ENCODE data around the gene DLG2. TPM values are rescaled to one million over a fixed set of nuclear protein-coding genes. Genes with fewer than 3 reads are reported as not detected.

Gene DLG2
- total RNA-seq, 1 experiment from 2014 or later = 2.3 TPM

DNA sequence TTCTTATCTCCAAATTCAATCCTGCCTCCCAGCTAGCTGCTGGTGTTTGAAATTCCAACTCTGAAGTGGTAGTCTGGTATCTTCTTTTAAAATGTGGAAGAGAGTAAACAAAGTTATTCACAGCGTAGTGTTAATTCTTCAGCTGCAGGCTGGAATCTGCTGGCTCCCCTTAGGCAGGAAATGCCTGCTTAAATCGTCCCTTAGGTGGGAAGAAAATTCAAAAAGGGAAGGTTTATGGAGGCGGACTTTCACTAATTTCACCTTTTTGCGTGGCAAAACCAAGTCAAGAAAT lies 1901.9 kb downstream of the DLG2 start:
- DNase-seq (ENCODE audit: low read depth) = no peak

DNA sequence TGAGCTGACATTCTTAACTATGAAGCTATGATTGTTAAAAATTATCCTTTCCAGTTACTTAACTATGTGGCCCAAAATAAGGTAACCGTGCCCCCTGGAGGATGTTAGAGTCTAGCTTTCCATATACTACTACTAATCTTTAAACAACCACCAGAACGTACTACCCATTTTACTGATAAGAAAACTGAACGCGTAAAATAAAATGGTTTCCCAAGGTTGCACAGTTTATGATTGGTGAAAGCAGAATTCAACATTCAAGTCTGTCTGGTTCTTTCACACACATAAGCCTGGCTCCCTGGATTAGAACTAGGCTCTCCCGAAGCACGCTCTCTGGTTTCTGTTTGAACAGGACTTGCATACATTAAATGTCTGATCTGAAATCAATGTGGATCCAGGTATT lies 1903.1 kb downstream of the DLG2 start:
- peak; percentile 53 for DNase-seq (ENCODE audit: low read depth)

DNA sequence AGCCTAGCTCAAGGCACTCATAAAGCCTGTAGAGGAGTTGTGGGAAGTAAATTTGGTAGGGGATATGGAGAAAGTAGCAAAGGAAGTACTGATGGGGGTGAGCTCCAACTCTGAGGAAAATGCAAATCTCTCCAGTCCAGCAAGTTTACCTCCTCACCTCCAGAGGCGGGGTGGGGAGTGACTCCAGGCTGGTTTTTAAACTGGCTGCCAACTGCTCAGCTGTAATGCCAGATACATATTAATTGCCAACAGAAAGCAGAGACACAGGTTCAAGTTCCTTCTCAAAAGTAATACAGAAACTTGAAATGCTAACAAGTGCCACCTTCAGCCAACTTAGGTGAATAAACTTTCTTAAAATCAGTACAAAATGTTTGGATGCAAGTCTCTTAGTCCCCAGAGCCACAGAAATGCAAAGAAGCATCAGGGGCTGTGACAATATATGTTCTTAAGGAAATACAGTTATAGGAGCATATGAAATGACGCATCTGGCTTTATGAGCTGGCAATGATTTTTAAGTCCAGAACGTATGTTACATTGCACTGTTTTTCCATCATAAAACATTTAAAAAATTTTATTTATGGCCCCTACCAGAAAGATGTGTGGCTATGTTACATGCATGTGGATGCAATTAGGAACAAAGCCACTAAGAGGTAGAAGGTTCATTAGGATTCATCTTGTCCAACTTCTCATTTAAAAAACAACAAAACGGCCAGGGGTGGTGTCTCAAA lies 1904.6 kb downstream of the DLG2 start:
- DNase-seq (ENCODE audit: low read depth) = no peak

DNA sequence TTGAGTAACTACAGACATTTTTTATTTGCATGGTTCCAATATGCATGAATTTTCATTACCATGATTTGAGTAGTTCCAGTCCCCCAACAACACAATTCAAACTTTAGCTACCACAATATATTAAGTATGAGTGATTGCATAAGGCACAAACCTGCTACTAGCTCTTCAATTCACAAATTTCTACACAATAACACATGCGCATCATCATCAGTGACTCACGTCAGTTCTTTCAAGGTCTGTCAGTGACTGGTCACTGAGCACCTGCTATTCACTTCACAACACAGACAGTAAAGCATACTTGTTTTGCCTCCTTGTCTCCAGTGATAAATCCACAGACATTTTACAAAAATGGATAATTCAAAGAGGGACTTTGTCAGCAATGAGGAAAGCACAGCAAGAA lies 1905.9 kb downstream of the DLG2 start:
- DNase-seq (ENCODE audit: low read depth) = no peak

DNA sequence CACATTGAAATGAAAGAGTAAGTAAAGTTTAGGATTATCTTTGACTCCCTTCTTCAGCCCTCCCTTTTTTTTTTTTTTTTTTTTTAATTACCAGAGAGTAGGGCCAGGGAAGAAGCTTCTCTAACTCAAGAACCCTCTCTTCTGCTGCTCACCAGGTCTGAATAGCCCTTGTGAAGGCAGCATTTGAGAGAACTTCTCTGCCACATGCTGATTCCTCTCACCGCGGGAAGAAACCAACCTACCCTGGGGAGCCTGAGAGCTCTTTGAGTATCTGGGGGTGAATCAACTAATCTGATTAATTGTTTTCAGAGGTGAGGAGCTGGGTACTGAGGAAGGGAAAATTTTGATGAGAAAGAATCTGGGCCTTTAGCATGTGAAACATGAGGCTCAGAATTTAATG lies 1906.5 kb downstream of the DLG2 start:
- DNase-seq (ENCODE audit: low read depth) = no peak

DNA sequence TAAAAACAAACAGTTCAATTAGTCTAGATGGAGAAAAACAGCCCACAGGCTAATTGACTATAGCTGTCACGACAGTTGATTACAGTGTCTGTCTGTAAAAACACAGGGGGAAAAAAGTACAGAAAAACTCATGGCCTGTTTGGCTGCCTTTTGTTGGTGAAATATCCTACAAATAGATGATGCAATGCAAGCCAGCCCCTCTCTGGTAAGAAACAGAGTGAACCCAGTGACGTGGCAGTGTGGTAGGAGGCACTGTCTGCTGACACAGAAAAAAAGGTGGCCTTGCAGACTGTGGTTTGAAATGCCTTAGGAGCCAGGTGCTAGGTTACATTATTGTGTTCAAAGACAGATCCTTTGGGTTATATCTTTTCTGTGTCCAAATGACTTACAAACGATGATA lies 1909.6 kb downstream of the DLG2 start:
- peak; percentile 26 for DNase-seq (ENCODE audit: low read depth)

DNA sequence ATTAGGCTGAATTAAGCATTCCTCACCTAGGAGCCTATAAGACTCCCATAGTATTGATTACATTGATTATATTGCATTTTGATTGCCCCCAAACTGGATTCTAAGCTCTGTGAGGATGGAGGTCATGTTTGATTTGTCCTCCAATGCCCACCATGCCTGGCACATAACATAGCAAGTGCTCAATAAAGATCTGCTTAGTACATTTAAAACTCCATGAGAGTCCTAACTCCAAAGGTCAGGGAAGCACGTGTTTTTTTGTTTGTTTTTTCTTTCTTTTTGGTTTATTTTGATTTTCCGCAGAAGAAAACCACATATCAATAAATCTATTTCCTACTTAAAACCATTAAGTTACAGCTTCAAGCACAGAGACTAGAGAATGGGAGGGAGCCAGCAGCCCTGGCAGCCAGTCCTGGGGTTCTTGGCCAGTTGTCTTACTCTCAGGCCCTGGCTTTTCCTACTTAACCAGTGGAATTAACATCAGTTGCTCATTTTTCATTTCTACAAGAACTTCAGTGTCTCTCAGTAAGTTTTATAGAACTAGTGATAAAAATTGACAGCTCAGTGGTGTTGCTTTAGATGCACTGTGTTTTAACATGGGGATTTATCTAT lies 1911.1 kb downstream of the DLG2 start:
- DNase-seq (ENCODE audit: low read depth) = no peak

DNA sequence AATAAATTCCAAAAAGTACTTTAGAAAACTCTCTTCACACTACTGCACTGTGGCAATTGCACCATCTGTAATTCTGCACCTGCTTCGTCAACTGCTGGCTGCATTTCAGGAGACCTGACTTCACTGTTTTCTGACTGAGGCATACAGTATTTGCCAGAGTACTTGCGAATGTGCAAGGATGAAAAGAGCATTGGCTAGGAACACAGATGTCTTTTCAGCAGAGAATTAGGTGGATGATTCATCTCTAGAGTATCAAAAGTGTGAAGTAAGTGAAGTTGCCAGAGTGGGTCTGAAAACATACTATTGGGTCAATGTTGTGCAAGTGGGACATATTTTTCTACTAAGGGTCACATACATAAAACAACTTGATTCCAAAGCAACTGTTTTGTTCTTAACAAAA lies 1913.4 kb downstream of the DLG2 start:
- no peak for DNase-seq (ENCODE audit: low read depth)

DNA sequence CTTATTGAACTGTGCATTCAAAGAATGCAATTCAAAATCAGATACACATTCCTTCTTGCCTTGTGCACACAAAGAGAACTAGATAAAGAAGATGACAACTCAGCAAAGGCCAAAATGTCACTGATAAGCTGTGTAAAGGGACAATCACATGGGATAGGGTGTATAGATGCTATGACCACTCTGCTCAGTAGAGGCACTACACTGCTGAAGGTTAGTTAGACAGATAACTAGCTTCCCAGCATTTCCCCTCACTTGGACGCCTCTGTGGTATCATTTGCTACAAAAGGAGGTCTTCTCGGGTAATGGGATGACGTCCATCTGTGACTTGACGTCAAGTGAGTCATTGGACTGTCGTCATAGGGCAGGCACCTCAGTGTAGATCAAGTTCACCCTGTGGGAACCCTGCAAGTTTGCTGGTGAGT lies 1916.0 kb downstream of the DLG2 start:
- DNase-seq (ENCODE audit: low read depth) = no peak

DNA sequence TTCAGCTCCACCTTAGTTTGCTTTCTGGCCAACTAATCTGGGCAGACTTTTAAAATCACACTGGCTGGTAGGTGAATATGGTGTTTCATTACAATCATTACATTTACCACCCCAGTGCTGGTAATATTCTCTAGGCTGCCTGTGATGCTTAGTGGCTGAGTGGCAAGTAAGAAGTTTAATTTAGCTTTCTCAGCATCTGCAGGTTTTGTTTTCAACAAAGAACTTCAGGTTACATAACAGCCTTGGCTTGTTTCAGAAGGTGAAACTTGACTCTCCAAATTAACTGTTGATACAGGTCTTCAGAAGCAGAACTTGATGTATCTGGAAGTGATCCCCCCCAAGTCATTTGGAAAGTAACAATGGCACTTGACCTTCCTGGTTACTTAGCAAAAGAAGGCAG lies 1917.7 kb downstream of the DLG2 start:
- DNase-seq (ENCODE audit: low read depth) = no peak

DNA sequence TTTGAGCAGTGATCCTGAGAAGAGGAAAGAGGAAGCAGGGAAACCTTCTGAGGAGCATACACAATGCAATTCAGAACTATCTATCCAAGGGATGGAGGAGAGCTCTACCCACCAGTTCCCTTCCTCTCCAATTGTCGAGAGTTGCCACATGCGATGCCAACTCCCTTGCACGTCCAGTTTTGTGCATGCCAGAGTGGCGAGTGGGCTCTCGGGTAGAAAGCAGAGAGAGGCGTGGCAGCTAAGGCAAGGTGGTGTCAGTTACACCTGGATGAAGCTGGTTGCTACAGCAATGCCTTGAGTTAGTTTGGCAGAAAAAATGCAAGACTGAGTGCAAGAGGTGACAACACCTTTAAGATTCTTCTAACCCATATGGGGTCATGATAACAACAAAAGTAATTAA lies 1920.6 kb downstream of the DLG2 start:
- DNase-seq (ENCODE audit: low read depth) = no peak

DNA sequence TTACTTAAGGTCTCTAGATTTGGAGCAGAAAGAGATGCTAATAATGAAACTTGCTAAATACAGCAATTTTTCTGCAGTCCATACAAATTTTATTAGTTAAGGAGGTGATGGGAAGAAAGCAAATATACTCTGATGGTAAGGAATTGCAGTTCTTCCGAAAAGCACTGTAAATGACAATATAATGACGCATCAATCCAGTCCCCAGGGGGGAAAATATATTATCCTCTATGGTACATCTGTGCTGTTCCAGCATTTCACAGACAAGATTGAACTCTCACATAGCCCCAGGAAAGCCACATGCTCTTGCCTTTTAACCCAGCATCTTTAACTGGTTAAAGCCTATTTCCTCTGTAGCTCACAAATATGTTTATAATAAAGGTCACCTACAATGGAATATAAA lies 1924.3 kb downstream of the DLG2 start:
- no peak for DNase-seq (ENCODE audit: low read depth)

DNA sequence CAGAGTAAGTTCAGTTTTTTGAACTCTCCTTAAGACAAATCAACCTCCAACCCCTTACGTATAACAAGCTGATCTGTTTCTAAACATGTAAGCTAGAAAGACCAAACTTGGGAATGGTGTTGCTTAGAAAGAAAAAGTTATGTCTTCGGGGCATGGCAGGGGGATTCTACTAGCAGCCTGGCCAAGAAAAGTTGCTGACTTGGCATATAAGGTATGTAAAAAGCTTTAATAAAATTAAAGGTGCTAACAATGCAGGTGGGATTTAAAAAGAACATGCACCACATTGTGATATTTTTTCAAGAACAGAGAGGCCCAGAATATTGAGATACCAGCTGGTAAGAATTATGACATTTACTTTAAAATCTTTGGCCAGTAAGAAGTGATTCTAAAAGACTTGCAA lies 1929.6 kb downstream of the DLG2 start:
- no peak for DNase-seq (ENCODE audit: low read depth)

DNA sequence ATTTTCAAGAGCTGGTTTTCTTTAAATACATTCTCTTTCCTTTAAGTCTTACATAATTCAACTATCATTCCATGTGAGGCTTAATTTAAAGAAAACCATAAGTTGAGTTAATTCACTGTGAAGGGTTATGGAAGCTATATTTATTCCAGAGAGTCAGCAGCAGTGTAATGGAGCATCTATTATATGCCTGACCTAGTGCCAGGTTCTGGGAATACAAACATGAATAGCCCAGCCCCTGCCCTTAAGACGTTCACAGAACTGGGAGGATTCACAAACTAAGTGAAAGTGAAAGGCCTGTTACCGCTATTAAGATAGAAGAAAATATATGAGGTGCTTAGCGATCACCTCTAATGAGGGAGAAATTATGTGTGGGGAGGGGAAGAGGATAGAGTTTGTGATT lies 1932.1 kb downstream of the DLG2 start:
- DNase-seq (ENCODE audit: low read depth) = no peak

DNA sequence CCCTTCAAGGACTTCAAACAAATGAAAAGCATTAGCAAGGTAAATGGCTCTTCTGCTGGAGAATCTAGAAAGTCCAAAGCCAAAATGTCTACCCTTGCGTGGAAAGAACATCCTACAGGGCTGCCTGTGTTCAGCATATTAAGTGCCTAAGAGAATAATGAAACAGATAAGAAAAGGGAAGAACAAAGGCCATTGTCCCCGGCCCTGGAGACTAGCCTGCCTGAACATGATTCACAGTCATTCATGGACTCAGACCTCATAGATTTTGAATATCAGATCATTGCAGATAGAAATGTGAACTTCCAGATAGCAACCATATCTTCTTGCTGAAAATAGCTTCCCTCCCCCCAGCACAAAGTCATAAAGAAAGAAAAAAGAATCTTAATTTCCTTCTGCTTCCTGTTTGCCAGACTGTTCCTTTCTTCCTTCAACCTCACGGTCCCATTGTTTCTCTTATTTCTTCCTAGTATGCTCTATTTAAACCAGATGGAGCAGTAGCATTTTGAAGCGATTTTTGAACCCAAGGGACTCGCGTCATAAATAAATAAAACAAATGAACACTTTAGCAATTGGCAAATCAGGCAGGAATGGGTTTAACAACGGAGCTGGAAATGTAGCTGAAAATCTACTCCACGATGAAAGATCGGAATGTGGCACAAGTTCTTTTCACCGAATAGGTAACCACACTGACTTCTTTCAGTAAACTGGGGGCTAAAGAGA lies 1932.8 kb downstream of the DLG2 start:
- DNase-seq (ENCODE audit: low read depth) = no peak

DNA sequence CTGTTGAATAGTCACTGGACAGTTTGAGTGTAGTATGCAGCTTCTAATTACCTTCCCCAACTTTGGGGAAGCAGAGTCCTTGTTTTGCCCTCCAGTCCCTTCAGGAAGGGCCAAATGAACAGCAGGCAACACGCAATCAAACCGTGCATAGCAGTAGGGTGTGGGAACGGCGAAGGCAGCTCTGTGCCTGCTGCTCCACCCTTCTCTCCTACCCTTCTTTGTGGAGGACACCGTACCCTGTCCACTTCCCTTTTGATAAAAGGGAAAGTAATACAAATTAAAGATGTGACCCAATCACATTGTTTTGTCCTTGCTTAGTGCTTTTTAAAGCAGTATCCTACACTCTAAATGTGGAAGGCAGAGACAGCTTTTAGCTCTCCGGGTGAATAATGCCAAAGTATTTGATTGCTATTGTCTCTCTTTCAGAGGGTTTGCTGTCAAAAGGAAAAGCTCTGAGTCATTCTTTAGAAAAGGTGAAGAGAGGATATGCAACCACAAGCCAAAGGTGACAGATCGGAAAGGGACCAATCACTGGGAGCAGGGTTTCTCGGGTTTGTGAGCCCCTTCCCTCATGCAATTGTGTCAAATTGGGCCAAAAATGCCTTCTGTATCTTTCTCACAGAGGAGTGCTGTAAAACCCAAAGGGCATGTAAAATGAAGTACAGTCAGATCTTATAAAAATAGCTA lies 1933.7 kb downstream of the DLG2 start:
- DNase-seq (ENCODE audit: low read depth) = no peak

DNA sequence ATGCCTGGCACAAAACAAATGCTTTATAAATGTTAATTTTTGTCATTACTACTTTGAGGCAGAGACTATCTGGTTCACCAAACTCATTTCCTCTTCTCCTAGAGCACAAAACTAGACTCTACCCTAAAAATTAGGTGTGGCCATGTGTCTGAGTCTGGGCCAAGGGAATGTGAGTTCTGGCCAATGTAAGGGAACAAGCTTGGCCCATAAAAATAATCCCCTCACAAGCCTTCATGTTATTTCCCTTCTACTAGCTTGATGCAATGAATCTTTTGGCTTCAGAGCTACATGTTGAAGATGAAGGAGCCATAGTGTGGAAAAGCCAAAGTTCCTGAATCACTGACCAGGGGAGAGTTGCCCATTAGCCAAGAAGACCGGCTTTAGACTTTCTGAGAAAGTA lies 1934.5 kb downstream of the DLG2 start:
- no peak for DNase-seq (ENCODE audit: low read depth)

DNA sequence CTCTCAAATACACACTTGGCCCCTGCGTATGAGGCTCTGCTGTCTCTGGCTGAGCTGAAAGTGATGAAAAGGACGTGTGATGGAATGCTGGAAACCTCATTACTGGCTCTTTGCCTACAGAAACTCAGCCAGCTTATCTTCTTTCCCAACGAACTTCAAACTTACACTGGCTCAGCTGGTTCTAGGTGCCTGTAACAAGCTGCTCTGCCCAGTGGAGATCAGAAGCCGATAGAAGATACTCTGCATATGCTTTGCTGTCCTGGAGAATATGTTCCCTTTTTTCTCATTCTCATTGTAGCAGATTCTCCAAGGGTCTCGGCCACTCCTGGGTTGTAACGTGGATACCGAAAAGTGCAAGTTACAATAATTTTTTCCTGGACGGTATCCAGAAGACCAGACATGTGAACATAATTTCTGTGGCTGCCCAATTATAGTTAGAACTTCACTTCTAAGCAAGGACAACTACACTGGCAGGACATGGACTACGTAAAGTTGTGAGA lies 1935.6 kb downstream of the DLG2 start:
- DNase-seq (ENCODE audit: low read depth) = no peak

DNA sequence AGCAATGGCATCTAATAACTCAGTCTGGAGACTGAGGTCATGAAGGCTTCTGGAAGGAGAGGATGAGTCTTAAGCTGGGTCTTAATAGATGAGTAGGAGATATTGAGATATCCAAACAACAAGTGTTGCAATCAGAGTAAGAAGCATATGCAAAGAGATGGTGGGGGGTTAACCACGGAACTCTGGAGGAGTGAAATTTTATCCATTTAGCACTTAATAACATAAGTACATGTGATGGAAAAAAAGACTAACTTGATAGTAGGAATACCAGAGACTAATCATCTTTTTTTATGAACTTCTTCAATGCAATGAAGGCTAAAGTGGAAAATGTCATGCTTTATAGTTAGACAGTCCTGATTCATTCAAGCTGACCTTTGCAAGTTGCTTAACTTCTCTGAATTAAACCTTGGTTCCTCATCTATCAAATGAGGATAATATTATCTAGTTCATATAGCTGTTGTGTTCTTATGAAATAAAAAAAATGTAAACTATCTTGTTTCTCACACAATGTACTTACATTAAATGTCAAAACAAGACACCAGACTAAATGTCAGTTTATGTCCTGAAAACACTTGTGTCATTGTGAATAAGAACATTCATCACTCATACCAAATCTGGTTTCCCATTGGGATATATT lies 1937.9 kb downstream of the DLG2 start:
- DNase-seq (ENCODE audit: low read depth) = no peak

DNA sequence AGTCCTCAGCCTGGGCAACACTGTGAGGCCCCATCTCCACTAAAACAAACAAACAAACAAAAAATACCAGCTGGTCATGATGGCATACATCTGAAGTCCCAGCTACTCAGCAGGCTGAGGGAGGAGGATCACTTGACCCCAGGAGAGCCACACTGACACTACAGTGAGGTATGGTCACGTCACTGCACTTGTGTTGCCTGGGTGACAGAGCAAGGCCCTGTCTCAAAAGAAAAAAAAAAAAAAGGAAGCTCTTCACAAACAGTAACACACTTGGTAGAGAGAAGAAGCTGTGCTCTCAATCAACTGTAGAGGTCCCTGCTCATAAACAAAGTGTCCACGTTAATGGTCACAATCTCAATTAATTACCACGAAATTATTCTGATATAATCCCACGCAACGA lies 1939.4 kb downstream of the DLG2 start:
- DNase-seq (ENCODE audit: low read depth) = no peak

DNA sequence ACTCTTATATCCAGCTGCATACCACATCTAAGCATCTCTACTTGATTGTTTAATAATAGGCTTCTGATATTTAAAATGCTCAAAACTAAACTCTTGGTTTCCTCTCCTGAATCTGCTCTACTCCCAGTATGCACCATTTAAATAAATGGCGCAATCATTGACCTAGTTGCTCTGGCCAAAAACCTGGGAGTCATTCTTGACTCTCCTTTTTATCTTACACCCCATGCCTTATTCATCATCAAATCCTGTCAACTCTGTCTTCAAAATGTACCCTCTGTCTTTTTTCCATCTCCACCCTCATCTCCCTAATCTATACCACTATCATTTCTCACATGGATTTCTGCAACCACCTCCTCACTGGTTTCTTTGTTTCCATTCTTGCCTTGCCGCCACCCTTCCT lies 1941.4 kb downstream of the DLG2 start:
- DNase-seq (ENCODE audit: low read depth) = no peak

DNA sequence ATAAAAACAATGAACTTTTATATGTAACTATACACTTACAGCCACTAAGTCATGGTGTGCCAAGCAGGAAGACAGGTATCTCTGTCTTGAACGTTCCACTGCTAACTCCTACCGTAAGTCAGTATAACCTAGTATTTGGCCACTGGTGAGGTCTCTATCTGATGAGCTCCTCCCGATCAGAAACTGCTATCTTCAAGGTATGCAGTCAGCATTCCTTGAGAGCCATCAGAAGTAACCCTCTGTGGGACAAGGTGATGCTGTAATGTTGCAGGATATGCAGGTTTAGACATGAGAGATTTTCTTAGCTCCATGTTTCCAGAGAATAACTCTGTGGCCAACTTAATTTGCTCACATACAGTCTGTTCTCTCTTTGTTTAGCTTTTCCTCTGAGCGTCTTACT lies 1943.1 kb downstream of the DLG2 start:
- no peak for DNase-seq (ENCODE audit: low read depth)
